OCI-LY1 (cell line): ENCODE data around the gene FBXL15.

Experiments
- CTCF ChIP-seq: fragments of 200-600 bp; sonication (generic), shearing (Covaris generic); IDR thresholded peaks from 2 replicates; pipeline ENCODE4 v1.5.1; 2017; ENCODE audit warnings: mild to moderate bottlenecking, antibody characterized with exemption, low read length, moderate library complexity, mixed read lengths
- EZH2 ChIP-seq: fragments of 200-600 bp; sonication (generic), shearing (Covaris generic); IDR thresholded peaks from 2 replicates; pipeline ENCODE4 v1.8.0; 2017; ENCODE audit warnings: borderline replicate concordance, mixed run types, mild to moderate bottlenecking, antibody characterized with exemption, low read length, moderate library complexity, mixed read lengths

- no peak for TF ChIP-seq CTCF
- TF ChIP-seq EZH2, result no peak
Measured at GRCh38 chr10:102414749-102415148, 5.9 kb upstream of the FBXL15 start.
